ENCODE data around the gene RAB39A.

Gene RAB39A

GRCh38 chr11:107963091-107963490 lies 34.8 kb downstream of the RAB39A start:
- no peak for TF ChIP-seq ZFX (IDR thresholded peaks at IDR 0.05; ENCODE audit: borderline replicate concordance)
- no peak for TF ChIP-seq CTCF (IDR thresholded peaks at IDR 0.05)
- no peak overlapping the region for H3K27ac ChIP-seq

GRCh38 chr11:107969219-107969618 lies 41.0 kb downstream of the RAB39A start:
- TF ChIP-seq CTCF (IDR thresholded peaks at IDR 0.05) (no peak), ZFX (IDR thresholded peaks at IDR 0.05; ENCODE audit: borderline replicate concordance) (no peak)
- H3K27ac ChIP-seq: no peak overlapping the region

GRCh38 chr11:107970049-107970448 lies 41.8 kb downstream of the RAB39A start:
- TF ChIP-seq ZFX (IDR thresholded peaks at IDR 0.05; ENCODE audit: borderline replicate concordance) (no peak), CTCF (IDR thresholded peaks at IDR 0.05) (no peak)
- no peak overlapping the region for H3K27ac ChIP-seq

GRCh38 chr11:107973641-107974040 lies 45.4 kb downstream of the RAB39A start:
- no peak for TF ChIP-seq ZFX (IDR thresholded peaks at IDR 0.05; ENCODE audit: borderline replicate concordance)
- H3K27ac ChIP-seq: no peak overlapping the region

GRCh38 chr11:107988397-107989158 lies 60.3 kb downstream of the RAB39A start:
- TF ChIP-seq CTCF (IDR thresholded peaks at IDR 0.05) (no peak), ZFX (IDR thresholded peaks at IDR 0.05; ENCODE audit: borderline replicate concordance) (no peak)
- no peak overlapping the region for H3K27ac ChIP-seq

GRCh38 chr11:107991868-107992414 lies 63.7 kb downstream of the RAB39A start:
- H3K27ac ChIP-seq: no peak overlapping the region
- TF ChIP-seq CTCF (IDR thresholded peaks at IDR 0.05) (no peak), ZFX (IDR thresholded peaks at IDR 0.05; ENCODE audit: borderline replicate concordance) (no peak)

GRCh38 chr11:107996006-107996776 lies 67.9 kb downstream of the RAB39A start:
- no peak overlapping the region for H3K27ac ChIP-seq
- TF ChIP-seq ZFX (IDR thresholded peaks at IDR 0.05; ENCODE audit: borderline replicate concordance): no peak
- no peak for TF ChIP-seq CTCF (IDR thresholded peaks at IDR 0.05)

All from 22Rv1 (cell line).